SK-N-SH treated with all-trans-retinoic acid at 6 μM for 48 hours (cell line): ENCODE results near the gene SGCA.

Experiments used
- ATAC-seq: fragments of 200-7000 bp; cut with Tn5 transposase; 3 replicates; pipeline ENCODE4 v1.9.1; 2020; ENCODE audit warnings: mild to moderate bottlenecking, moderate library complexity
- ARNTL ChIP-seq: fragments of 450-650 bp; formaldehyde crosslinking; IDR thresholded peaks from 2 replicates; pipeline ENCODE4 v1.5.0; 2020; ENCODE audit warnings: low read depth, mild to moderate bottlenecking, moderate library complexity, borderline replicate concordance
- BACH2 ChIP-seq: fragments of 250-450 bp; sonication (Bioruptor Pico); IDR thresholded peaks from 2 replicates; pipeline ENCODE4 v1.9.0; 2021; ENCODE audit warnings: mild to moderate bottlenecking, borderline replicate concordance
- CREB5 ChIP-seq: fragments of 250-450 bp; sonication (Bioruptor Pico); IDR thresholded peaks from 2 replicates; pipeline ENCODE4 v1.5.1; 2020; ENCODE audit warnings: low read depth, mild to moderate bottlenecking, moderate library complexity
- CSDC2 ChIP-seq: fragments of 250-450 bp; sonication (Bioruptor Pico); IDR thresholded peaks from 2 replicates; pipeline ENCODE4 v1.5.0; 2020; ENCODE audit warnings: mild to moderate bottlenecking, moderate library complexity
- CSRNP3 ChIP-seq: fragments of 250-450 bp; sonication (Bioruptor Pico); IDR thresholded peaks from 2 replicates; pipeline ENCODE4 v1.5.1; 2021; ENCODE audit warnings: mild to moderate bottlenecking, moderate library complexity
- ESRRG ChIP-seq: fragments of 250-450 bp; sonication (Bioruptor Pico); IDR thresholded peaks from 2 replicates; pipeline ENCODE4 v1.6.1; 2021; ENCODE audit warnings: mild to moderate bottlenecking
- GLIS3 ChIP-seq: fragments of 250-450 bp; sonication (Bioruptor Pico); IDR thresholded peaks from 2 replicates; pipeline ENCODE4 v1.5.0; 2020; ENCODE audit warnings: mild to moderate bottlenecking, moderate library complexity
- ISL1 ChIP-seq: fragments of 250-450 bp; sonication (Bioruptor Pico); IDR thresholded peaks from 2 replicates; pipeline ENCODE4 v2.1.2; 2022; ENCODE audit warnings: mild to moderate bottlenecking, moderate library complexity
- OSR1 ChIP-seq: fragments of 250-450 bp; sonication (Bioruptor Pico); IDR thresholded peaks from 2 replicates; pipeline ENCODE4 v1.8.0; 2022; ENCODE audit warnings: moderate library complexity, mild to moderate bottlenecking, inconsistent platforms
- PATZ1 ChIP-seq: fragments of 250-450 bp; sonication (Bioruptor Pico); IDR thresholded peaks from 2 replicates; pipeline ENCODE4 v1.8.0; 2020; ENCODE audit warnings: mild to moderate bottlenecking, moderate library complexity, borderline replicate concordance
- POU6F1 ChIP-seq: fragments of 250-450 bp; sonication (Bioruptor Pico); IDR thresholded peaks from 2 replicates; pipeline ENCODE4 v1.8.0; 2021; ENCODE audit warnings: low read depth, mild to moderate bottlenecking, moderate library complexity, borderline replicate concordance
- PPARA ChIP-seq: fragments of 250-450 bp; sonication (Bioruptor Pico); IDR thresholded peaks from 2 replicates; pipeline ENCODE4 v1.5.0; 2020; ENCODE audit warnings: mild to moderate bottlenecking, borderline replicate concordance
- RARB ChIP-seq: fragments of 250-450 bp; sonication (Bioruptor Pico); IDR thresholded peaks from 2 replicates; pipeline ENCODE4 v1.8.0; 2021; ENCODE audit warnings: mild to moderate bottlenecking, moderate library complexity
- TCF4 ChIP-seq: fragments of 250-450 bp; sonication (Bioruptor Pico); IDR thresholded peaks from 2 replicates; pipeline ENCODE4 v1.8.0; 2021; ENCODE audit warnings: mild to moderate bottlenecking, moderate library complexity, borderline replicate concordance
- TOX ChIP-seq: fragments of 250-450 bp; sonication (Bioruptor Pico); IDR thresholded peaks from 2 replicates; pipeline ENCODE4 v1.8.0; 2021; ENCODE audit warnings: mild to moderate bottlenecking, moderate library complexity, borderline replicate concordance
- ZC3H10 ChIP-seq: fragments of 250-450 bp; sonication (Bioruptor Pico); IDR thresholded peaks from 2 replicates; pipeline ENCODE4 v1.5.1; 2021; ENCODE audit warnings: mild to moderate bottlenecking, moderate library complexity
- ZFP30 ChIP-seq: fragments of 450-650 bp; formaldehyde crosslinking; IDR thresholded peaks from 2 replicates; pipeline ENCODE4 v1.5.0; 2022; ENCODE audit warnings: mild to moderate bottlenecking, moderate library complexity
- ZNF565 ChIP-seq: fragments of 450-650 bp; formaldehyde crosslinking; conservative IDR thresholded peaks from 2 replicates; pipeline ENCODE4 v1.5.0; 2020; ENCODE audit warnings: low read depth, mild to moderate bottlenecking, moderate library complexity
- ZNF70 ChIP-seq: fragments of 450-650 bp; formaldehyde crosslinking; IDR thresholded peaks from 2 replicates; pipeline ENCODE4 v1.5.0; 2020; ENCODE audit warnings: mild to moderate bottlenecking, moderate library complexity

The SGCA gene

GRCh38 chr17:50174444-50174843 is 8.6 kb downstream of the SGCA start:
- ATAC-seq = no peak
- TF ChIP-seq OSR1 = no peak
- no peak for TF ChIP-seq BACH2 (CRISPR knock-in tag)
- no peak for TF ChIP-seq PATZ1 (CRISPR knock-in tag)
- no peak for TF ChIP-seq ZC3H10
- no peak for TF ChIP-seq RARB
- TF ChIP-seq TOX = no peak
- TF ChIP-seq POU6F1 = no peak
- no peak for TF ChIP-seq ISL1
- no peak for TF ChIP-seq ARNTL (CRISPR knock-in tag)
- TF ChIP-seq CSDC2 (CRISPR knock-in tag) = no peak
- no peak for TF ChIP-seq TCF4

- no peak for ATAC-seq
- TF ChIP-seq CREB5 (CRISPR knock-in tag) (no peak), OSR1 (no peak), POU6F1 (no peak)
Observed at GRCh38 chr17:50175035-50175807, 9.4 kb downstream of the SGCA start.

GRCh38 chr17:50176559-50177357 is 11.0 kb downstream of the SGCA start:
- no peak for ATAC-seq
- TF ChIP-seq TCF4 (no peak), PPARA (CRISPR knock-in tag) (no peak), ZC3H10 (no peak), CREB5 (CRISPR knock-in tag) (no peak), CSRNP3 (CRISPR knock-in tag) (no peak), ZNF70 (no peak), OSR1 (no peak), ZFP30 (CRISPR knock-in tag) (no peak), POU6F1 (no peak), ESRRG (CRISPR knock-in tag) (no peak), ZNF565 (CRISPR knock-in tag) (no peak), GLIS3 (CRISPR knock-in tag) (no peak)
